ENCODE results near the gene NUP155.
A peak's percentile ranks its signal among the peaks of the same experiment; 100 is the strongest.
"Not testable (repeated sequence)": the region's sequence is repeated elsewhere in the genome, so short reads cannot be mapped to it uniquely, and the experiment has no call there.

Gene NUP155

GRCh38 chr5:37370864-37371726 is at the start of gene NUP155:
Gene NUP155 (minus strand): TSS chr5:37371106. CDS start chr5:37370977, 129 bp downstream.
- Mint-ChIP-seq H3K27ac (peak within 1 kb of the TSS; percentile 95), H3K4me1 (peaks cover 35% of the 10 kb centered on the region), H3K9me3 (no peaks in the 10 kb centered on the region), H3K27me3 (no peaks in the 10 kb centered on the region), H3K4me3 (peak within 1 kb of the TSS; percentile 96), H3K36me3 (peaks cover 11% of the 10 kb centered on the region)
- CTCF ChIA-PET, result interaction anchor here (0.8 to 1.4 kb wide), 4 partner anchors 8 to 572 kb away, joined by 3 to 4 read pairs (median 3); partner anchors contain the start of gene WDR70
- DNase-seq, result peak; percentile 94

- no peak for DNase-seq
- CTCF ChIA-PET, result interaction anchor here (0.6 to 1.8 kb wide), 2 partner anchors 11 to 131 kb away, joined by 3 to 6 read pairs; no protein-coding TSS in a partner anchor
- Mint-ChIP-seq H3K27ac (no peak overlapping the region), H3K4me1 (peaks cover 2% of the 10 kb centered on the region), H3K4me3 (no peak overlapping the region), H3K36me3 (peaks cover 18% of the 10 kb centered on the region), H3K27me3 (no peaks in the 10 kb centered on the region), H3K9me3 (no peaks in the 10 kb centered on the region)
These were observed 46.4 kb upstream of the NUP155 start for GRCh38 chr5:37417347-37417746.

GRCh38 chr5:37415456-37415855 is 44.5 kb upstream of the NUP155 start:
- H3K4me3 Mint-ChIP-seq, CTCF ChIA-PET, H3K27ac Mint-ChIP-seq, H3K27me3 Mint-ChIP-seq, H3K9me3 Mint-ChIP-seq, DNase-seq, H3K4me1 Mint-ChIP-seq: not testable (repeated sequence)
- peaks cover 18% of the 10 kb centered on the region for H3K36me3 Mint-ChIP-seq

GRCh38 chr5:37412515-37412914 is 41.6 kb upstream of the NUP155 start:
- Mint-ChIP-seq H3K9me3 (no peaks in the 10 kb centered on the region), H3K4me3 (no peak overlapping the region), H3K36me3 (peaks cover 12% of the 10 kb centered on the region), H3K4me1 (no peaks in the 10 kb centered on the region), H3K27me3 (no peaks in the 10 kb centered on the region), H3K27ac (no peak overlapping the region)
- no peak for DNase-seq
- CTCF ChIA-PET, result interaction anchor here (0.6 to 2.4 kb wide), 16 partner anchors 8 to 1041 kb away, joined by 3 to 22 read pairs (median 4); no protein-coding TSS in a partner anchor

- no peak for DNase-seq
- peaks cover 17% of the 10 kb centered on the region for H3K36me3 Mint-ChIP-seq
- no peak overlapping the region for H3K27ac Mint-ChIP-seq
- H3K4me1 Mint-ChIP-seq, result no peaks in the 10 kb centered on the region
- H3K27me3 Mint-ChIP-seq, result no peaks in the 10 kb centered on the region
- no peak overlapping the region for H3K4me3 Mint-ChIP-seq
- no peaks in the 10 kb centered on the region for H3K9me3 Mint-ChIP-seq
- CTCF ChIA-PET, result interaction anchor here (1.7 kb wide), 1 partner anchor 12 kb away, joined by 5 read pairs; no protein-coding TSS in a partner anchor
These were observed 29.6 kb upstream of the NUP155 start for GRCh38 chr5:37400501-37400900.

- H3K27ac Mint-ChIP-seq, result no peak overlapping the region
- H3K36me3 Mint-ChIP-seq, result peaks cover 25% of the 10 kb centered on the region
- H3K4me3 Mint-ChIP-seq, result no peak overlapping the region
- H3K27me3 Mint-ChIP-seq, result no peaks in the 10 kb centered on the region
- no peak for DNase-seq
- CTCF ChIA-PET, result no interaction called here
- H3K9me3 Mint-ChIP-seq, result no peaks in the 10 kb centered on the region
- no peaks in the 10 kb centered on the region for H3K4me1 Mint-ChIP-seq
These were observed 25.4 kb upstream of the NUP155 start for GRCh38 chr5:37396352-37396751.

- no peak overlapping the region for H3K4me3 Mint-ChIP-seq
- CTCF ChIA-PET, result no interaction called here
- peak overlapping the region; percentile 65 for H3K27ac Mint-ChIP-seq
- H3K4me1 Mint-ChIP-seq, result no peaks in the 10 kb centered on the region
- peaks cover 20% of the 10 kb centered on the region for H3K36me3 Mint-ChIP-seq
- H3K27me3 Mint-ChIP-seq, result no peaks in the 10 kb centered on the region
- DNase-seq, result no peak
- no peaks in the 10 kb centered on the region for H3K9me3 Mint-ChIP-seq
These were observed 20.7 kb upstream of the NUP155 start for GRCh38 chr5:37391591-37391990.

- H3K27ac Mint-ChIP-seq, result peak within 1 kb of the TSS; percentile 76
- peaks cover 18% of the 10 kb centered on the region for H3K4me1 Mint-ChIP-seq
- not testable (repeated sequence) for H3K9me3 Mint-ChIP-seq, H3K27me3 Mint-ChIP-seq, H3K36me3 Mint-ChIP-seq
- DNase-seq, result peak; percentile 85
- peak within 1 kb of the TSS; percentile 89 for H3K4me3 Mint-ChIP-seq
- CTCF ChIA-PET, result interaction anchor here (0.7 to 1.5 kb wide), 3 partner anchors 9 to 342 kb away, joined by 3 to 5 read pairs (median 4); partner anchors contain the start of gene NUP155
These were observed 8.3 kb upstream of the NUP155 start, which contains the start of gene WDR70 for GRCh38 chr5:37379100-37379628. Gene WDR70 (plus strand): TSS chr5:37379318. CDS start chr5:37379368, 50 bp downstream.

GRCh38 chr5:37378066-37378465 is 7.2 kb upstream of the NUP155 start:
- CTCF ChIA-PET, result interaction anchor here (0.7 to 1.5 kb wide), 2 partner anchors 8 to 341 kb away, joined by 4 to 5 read pairs; partner anchors contain the start of gene NUP155
- not testable (repeated sequence) for DNase-seq, H3K36me3 Mint-ChIP-seq, H3K27me3 Mint-ChIP-seq, H3K9me3 Mint-ChIP-seq
- Mint-ChIP-seq H3K4me3 (peak overlapping the region; percentile 56), H3K27ac (peak overlapping the region; percentile 11), H3K4me1 (peaks cover 18% of the 10 kb centered on the region)

- Mint-ChIP-seq H3K4me3 (no peak overlapping the region), H3K27me3 (no peaks in the 10 kb centered on the region), H3K9me3 (no peaks in the 10 kb centered on the region), H3K4me1 (peaks cover 21% of the 10 kb centered on the region), H3K27ac (no peak overlapping the region), H3K36me3 (peaks cover 3% of the 10 kb centered on the region)
- no peak for DNase-seq
- CTCF ChIA-PET, result no interaction called here
These were observed 4.2 kb upstream of the NUP155 start for GRCh38 chr5:37375091-37375490.

GRCh38 chr5:37370550-37370863 is 399 bp downstream of the NUP155 start:
- no peak for DNase-seq
- H3K27me3 Mint-ChIP-seq, result no peaks in the 10 kb centered on the region
- H3K4me1 Mint-ChIP-seq, result peaks cover 39% of the 10 kb centered on the region
- H3K9me3 Mint-ChIP-seq, result no peaks in the 10 kb centered on the region
- H3K27ac Mint-ChIP-seq, result peak overlapping the region; percentile 95
- H3K4me3 Mint-ChIP-seq, result peak overlapping the region; percentile 96
- CTCF ChIA-PET, result interaction anchor here (0.8 to 1.4 kb wide), 4 partner anchors 8 to 571 kb away, joined by 3 to 4 read pairs (median 3); partner anchors contain the start of gene WDR70
- H3K36me3 Mint-ChIP-seq, result peaks cover 11% of the 10 kb centered on the region

- H3K27me3 Mint-ChIP-seq, result no peaks in the 10 kb centered on the region
- H3K36me3 Mint-ChIP-seq, result peaks cover 18% of the 10 kb centered on the region
- CTCF ChIA-PET, result no interaction called here
- no peak overlapping the region for H3K27ac Mint-ChIP-seq
- H3K4me1 Mint-ChIP-seq, result no peaks in the 10 kb centered on the region
- DNase-seq, result no peak
- no peaks in the 10 kb centered on the region for H3K9me3 Mint-ChIP-seq
- H3K4me3 Mint-ChIP-seq, result no peak overlapping the region
These were observed 15.7 kb downstream of the NUP155 start for GRCh38 chr5:37355161-37355560.

- DNase-seq, H3K4me3 Mint-ChIP-seq, H3K4me1 Mint-ChIP-seq, H3K27me3 Mint-ChIP-seq, H3K9me3 Mint-ChIP-seq, H3K27ac Mint-ChIP-seq: not testable (repeated sequence)
- CTCF ChIA-PET, result interaction anchor here (1.1 kb wide), 1 partner anchor 603 kb away, joined by 3 read pairs; no protein-coding TSS in a partner anchor
- H3K36me3 Mint-ChIP-seq, result peaks cover 42% of the 10 kb centered on the region
These were observed 28.2 kb downstream of the NUP155 start for GRCh38 chr5:37342741-37343140.

- H3K36me3 Mint-ChIP-seq, result peaks cover 37% of the 10 kb centered on the region
- CTCF ChIA-PET, result not testable (repeated sequence)
These were observed 36.2 kb downstream of the NUP155 start for GRCh38 chr5:37334754-37335153.

More at GRCh38 chr5:37334754-37335153, 36.2 kb downstream of the NUP155 start:
- not testable (repeated sequence) for H3K4me3 Mint-ChIP-seq, H3K9me3 Mint-ChIP-seq, H3K27me3 Mint-ChIP-seq, DNase-seq, H3K4me1 Mint-ChIP-seq, H3K27ac Mint-ChIP-seq
